T-helper 1 cell treated with Interleukin-12 subunit alpha and Interleukin-12 subunit beta and Interleukin-4 antibody, amounts not matched to agents 30 ng/mL and 1 ng/mL, for 36 hours (primary cell): Measurements from ENCODE around the gene C22orf39. TPM values are rescaled to one million over a fixed set of nuclear protein-coding genes. Genes with fewer than 3 reads are reported as not detected.

ENCODE experiments used
- intact Hi-C: fragments of 100-400 bp; cut with micrococcal nuclease; formaldehyde crosslinking; loops from one replicate; pipeline ENCODE4 v1.15.1; 2024
- total RNA-seq: library from RNA; stranded (reverse); gene quantifications from 2 replicates; pipeline ENCODE4 v1.2.3, GENCODE V29; 2022

The C22orf39 gene
- total RNA-seq, 1 donor from 2014 or later = 33.0 TPM

- intact Hi-C loops = loop anchor here (2.0 to 10.0 kb wide), 4 partner anchors 237 to 1224 kb away; partner anchors contain the start of genes GNB1L, RTL10 and SEPTIN5
Measured at GRCh38 chr22:19478045-19478900, 30.8 kb upstream of the C22orf39 start.

GRCh38 chr22:19477321-19478044 is 30.0 kb upstream of the C22orf39 start:
- intact Hi-C loops = loop anchor here (2.0 to 10.0 kb wide), 4 partner anchors 237 to 1225 kb away; partner anchors contain the start of genes GNB1L, RTL10 and SEPTIN5

- intact Hi-C loops = loop anchor here (5.0 to 10.0 kb wide), 2 partner anchors 239 to 1226 kb away; partner anchors contain the start of gene SEPTIN5
Measured at GRCh38 chr22:19476023-19476422, 28.5 kb upstream of the C22orf39 start.

- intact Hi-C loops = loop anchor here (10.0 kb wide), 1 partner anchor 241 kb away; the partner anchor contains the start of gene SEPTIN5
Measured at GRCh38 chr22:19473578-19473977, 26.1 kb upstream of the C22orf39 start.

GRCh38 chr22:19472233-19472632 is 24.7 kb upstream of the C22orf39 start:
- intact Hi-C loops = loop anchor here (10.0 kb wide), 1 partner anchor 243 kb away; the partner anchor contains the start of gene SEPTIN5

- intact Hi-C loops = loop anchor here (10.0 kb wide), 1 partner anchor 243 kb away; the partner anchor contains the start of gene SEPTIN5
Measured at GRCh38 chr22:19471572-19471971, 24.1 kb upstream of the C22orf39 start.

GRCh38 chr22:19470010-19470409 is 22.5 kb upstream of the C22orf39 start:
- intact Hi-C loops = loop anchor here (10.0 kb wide), 1 partner anchor 245 kb away; the partner anchor contains the start of gene SEPTIN5

- intact Hi-C loops = no loop called here
Measured at GRCh38 chr22:19469421-19469820, 21.9 kb upstream of the C22orf39 start.

- intact Hi-C loops = no loop called here
Measured at GRCh38 chr22:19467912-19468311, 20.4 kb upstream of the C22orf39 start.

GRCh38 chr22:19466848-19467752 is 19.6 kb upstream of the C22orf39 start:
- intact Hi-C loops = no loop called here

GRCh38 chr22:19466126-19466716 is 18.7 kb upstream of the C22orf39 start:
- intact Hi-C loops = no loop called here

GRCh38 chr22:19464975-19465374 is 17.5 kb upstream of the C22orf39 start:
- intact Hi-C loops = no loop called here

GRCh38 chr22:19464546-19464945 is 17.0 kb upstream of the C22orf39 start:
- intact Hi-C loops = no loop called here

- intact Hi-C loops = no loop called here
Measured at GRCh38 chr22:19463491-19464469, 16.3 kb upstream of the C22orf39 start.

GRCh38 chr22:19463008-19463407 is 15.5 kb upstream of the C22orf39 start:
- intact Hi-C loops = no loop called here

GRCh38 chr22:19461506-19461905 is 14.0 kb upstream of the C22orf39 start:
- intact Hi-C loops = no loop called here

GRCh38 chr22:19460036-19460435 is 12.5 kb upstream of the C22orf39 start:
- intact Hi-C loops = no loop called here

- intact Hi-C loops = no loop called here
Measured at GRCh38 chr22:19457828-19458428, 10.4 kb upstream of the C22orf39 start.

- intact Hi-C loops = no loop called here
Measured at GRCh38 chr22:19456541-19456940, 9.0 kb upstream of the C22orf39 start.
